ENCODE measurements around the gene MAST2.

Gene MAST2

DNA sequence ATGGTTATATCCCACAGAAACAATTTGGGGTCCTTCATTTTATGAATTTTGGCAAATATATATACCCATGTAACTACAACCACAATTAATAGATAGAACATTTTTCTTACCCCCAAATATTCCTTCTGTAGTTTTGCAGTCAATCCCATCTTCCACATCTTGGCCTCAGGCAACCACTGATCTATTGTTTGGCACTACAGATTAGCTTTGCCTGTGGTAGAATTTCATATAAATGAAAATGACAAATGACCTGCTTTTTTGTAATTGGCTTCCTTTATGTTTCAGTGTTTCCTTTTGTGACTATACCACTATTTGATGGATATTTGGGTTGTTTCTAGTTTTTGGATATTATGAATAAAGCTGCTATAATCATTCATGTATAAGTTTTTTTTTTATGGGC lies 91.5 kb downstream of the MAST2 start:
- Histone ChIP-seq H3F3A (ENCODE audit: insufficient read depth, low read length) (no peaks in the 10 kb centered on the region), H2AFZ (ENCODE audit: low read length) (no peak overlapping the region), H3K9me2 (replicated peaks; ENCODE audit: insufficient read depth, low read length) (no peaks in the 10 kb centered on the region), H3K79me2 (ENCODE audit: low read length) (peaks cover 21% of the 10 kb centered on the region), H4K20me1 (ENCODE audit: insufficient read depth, low read length) (no peaks in the 10 kb centered on the region), H3K9me3 (replicated peaks; ENCODE audit: insufficient read depth, low read length) (no peaks in the 10 kb centered on the region), H3K4me2 (ENCODE audit: low read depth, low read length) (no peak overlapping the region), H3K4me3 (ENCODE audit: low read length) (no peak overlapping the region), H3K9ac (ENCODE audit: low read length) (no peak overlapping the region), H3K27me3 (replicated peaks; ENCODE audit: insufficient read depth, low read length) (no peaks in the 10 kb centered on the region), H3K27ac (ENCODE audit: low read length) (no peak overlapping the region), H3K4me1 (ENCODE audit: low read length) (no peaks in the 10 kb centered on the region), H3K36me3 (replicated peaks; ENCODE audit: insufficient read depth, low read length) (no peaks in the 10 kb centered on the region)
- TF ChIP-seq EZH2 (optimal IDR thresholded peaks at IDR 0.05; ENCODE audit: low read depth, low read length) (no peak), EZH2phosphoT487 (IDR thresholded peaks at IDR 0.05; ENCODE audit: low read length) (no peak)
- TF ChIP-seq, protein P1, sequence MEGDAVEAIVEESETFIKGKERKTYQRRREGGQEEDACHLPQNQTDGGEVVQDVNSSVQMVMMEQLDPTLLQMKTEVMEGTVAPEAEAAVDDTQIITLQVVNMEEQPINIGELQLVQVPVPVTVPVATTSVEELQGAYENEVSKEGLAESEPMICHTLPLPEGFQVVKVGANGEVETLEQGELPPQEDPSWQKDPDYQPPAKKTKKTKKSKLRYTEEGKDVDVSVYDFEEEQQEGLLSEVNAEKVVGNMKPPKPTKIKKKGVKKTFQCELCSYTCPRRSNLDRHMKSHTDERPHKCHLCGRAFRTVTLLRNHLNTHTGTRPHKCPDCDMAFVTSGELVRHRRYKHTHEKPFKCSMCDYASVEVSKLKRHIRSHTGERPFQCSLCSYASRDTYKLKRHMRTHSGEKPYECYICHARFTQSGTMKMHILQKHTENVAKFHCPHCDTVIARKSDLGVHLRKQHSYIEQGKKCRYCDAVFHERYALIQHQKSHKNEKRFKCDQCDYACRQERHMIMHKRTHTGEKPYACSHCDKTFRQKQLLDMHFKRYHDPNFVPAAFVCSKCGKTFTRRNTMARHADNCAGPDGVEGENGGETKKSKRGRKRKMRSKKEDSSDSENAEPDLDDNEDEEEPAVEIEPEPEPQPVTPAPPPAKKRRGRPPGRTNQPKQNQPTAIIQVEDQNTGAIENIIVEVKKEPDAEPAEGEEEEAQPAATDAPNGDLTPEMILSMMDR (IDR thresholded peaks at IDR 0.05; ENCODE audit: low read length): no peak
- DNase-seq: no peak

DNA sequence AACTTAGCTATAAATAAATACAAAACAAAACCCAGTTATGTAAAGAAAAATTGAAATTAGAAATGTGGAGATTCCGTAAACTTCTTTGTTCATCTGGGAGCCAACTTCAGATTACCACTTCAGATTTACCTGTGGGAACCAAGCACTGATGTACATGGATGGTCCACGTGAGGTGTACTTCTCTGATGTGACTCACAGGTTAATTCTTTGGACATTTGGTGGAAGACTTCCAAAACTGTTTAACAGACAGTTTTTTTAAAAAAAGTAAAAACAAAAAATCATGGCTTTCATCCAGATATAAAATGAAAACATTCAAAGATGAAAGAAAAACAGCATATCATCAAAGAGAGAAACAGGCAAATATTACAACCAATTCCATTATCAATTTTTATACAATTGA lies 92.0 kb downstream of the MAST2 start:
- H3K9ac ChIP-seq (ENCODE audit: low read length): no peak overlapping the region
- H3K79me2 ChIP-seq (ENCODE audit: low read length): peaks cover 16% of the 10 kb centered on the region
- DNase-seq: no peak
- H3K27me3 ChIP-seq (replicated peaks; ENCODE audit: insufficient read depth, low read length): no peaks in the 10 kb centered on the region
- H3K27ac ChIP-seq (ENCODE audit: low read length): no peak overlapping the region
- no peaks in the 10 kb centered on the region for H3K9me3 ChIP-seq (replicated peaks; ENCODE audit: insufficient read depth, low read length)
- TF ChIP-seq EZH2 (optimal IDR thresholded peaks at IDR 0.05; ENCODE audit: low read depth, low read length) (no peak), EZH2phosphoT487 (IDR thresholded peaks at IDR 0.05; ENCODE audit: low read length) (no peak)
- TF ChIP-seq, protein P1 (IDR thresholded peaks at IDR 0.05; ENCODE audit: low read length): no peak
- H3K9me2 ChIP-seq (replicated peaks; ENCODE audit: insufficient read depth, low read length): no peaks in the 10 kb centered on the region
- no peak overlapping the region for H3K4me2 ChIP-seq (ENCODE audit: low read depth, low read length)
- no peaks in the 10 kb centered on the region for H4K20me1 ChIP-seq (ENCODE audit: insufficient read depth, low read length)
- H3F3A ChIP-seq (ENCODE audit: insufficient read depth, low read length): no peaks in the 10 kb centered on the region
- no peak overlapping the region for H2AFZ ChIP-seq (ENCODE audit: low read length)
- H3K4me3 ChIP-seq (ENCODE audit: low read length): no peak overlapping the region
- H3K36me3 ChIP-seq (replicated peaks; ENCODE audit: insufficient read depth, low read length): no peaks in the 10 kb centered on the region
- H3K4me1 ChIP-seq (ENCODE audit: low read length): no peaks in the 10 kb centered on the region

DNA sequence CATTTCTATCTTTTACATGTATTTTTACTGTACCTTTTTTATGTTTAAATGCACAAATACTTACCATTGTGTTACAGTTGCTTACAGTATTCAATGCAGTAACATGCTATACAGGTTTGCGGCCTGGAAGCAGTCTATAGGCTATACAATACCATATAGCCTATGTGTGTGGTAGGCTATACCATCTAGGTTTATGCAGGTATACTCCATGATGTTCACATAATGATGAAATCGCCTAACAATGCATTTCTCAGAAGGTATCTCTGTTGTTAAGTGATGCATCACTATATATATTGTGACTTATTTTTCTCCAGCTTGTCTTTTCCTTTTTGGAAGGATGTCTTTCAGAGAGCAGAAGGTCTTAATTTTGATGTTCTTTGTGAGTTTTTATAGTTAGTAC lies 103.5 kb downstream of the MAST2 start:
- H4K20me1 ChIP-seq (ENCODE audit: insufficient read depth, low read length): no peaks in the 10 kb centered on the region
- no peak overlapping the region for H3K9ac ChIP-seq (ENCODE audit: low read length)
- peaks cover 33% of the 10 kb centered on the region for H3K79me2 ChIP-seq (ENCODE audit: low read length)
- no peak overlapping the region for H2AFZ ChIP-seq (ENCODE audit: low read length)
- no peaks in the 10 kb centered on the region for H3K9me3 ChIP-seq (replicated peaks; ENCODE audit: insufficient read depth, low read length)
- H3K27me3 ChIP-seq (replicated peaks; ENCODE audit: insufficient read depth, low read length): no peaks in the 10 kb centered on the region
- no peaks in the 10 kb centered on the region for H3K36me3 ChIP-seq (replicated peaks; ENCODE audit: insufficient read depth, low read length)
- no peaks in the 10 kb centered on the region for H3K4me1 ChIP-seq (ENCODE audit: low read length)
- no peak for DNase-seq
- H3K9me2 ChIP-seq (replicated peaks; ENCODE audit: insufficient read depth, low read length): no peaks in the 10 kb centered on the region
- H3K4me2 ChIP-seq (ENCODE audit: low read depth, low read length): no peak overlapping the region
- no peak overlapping the region for H3K27ac ChIP-seq (ENCODE audit: low read length)
- no peak overlapping the region for H3K4me3 ChIP-seq (ENCODE audit: low read length)
- TF ChIP-seq, protein P1 (IDR thresholded peaks at IDR 0.05; ENCODE audit: low read length): no peak
- TF ChIP-seq EZH2phosphoT487 (IDR thresholded peaks at IDR 0.05; ENCODE audit: low read length) (no peak), EZH2 (optimal IDR thresholded peaks at IDR 0.05; ENCODE audit: low read depth, low read length) (no peak)
- H3F3A ChIP-seq (ENCODE audit: insufficient read depth, low read length): no peaks in the 10 kb centered on the region
